HG03095 (cell line): Measurements from ENCODE around the gene SCARF1.

ENCODE experiments used
- ATAC-seq: cut with Tn5 transposase; IDR thresholded peaks from one replicate; pipeline ENCODE4 v1.9.1; 2021; ENCODE audit warnings: moderate library complexity; ENCODE audit not compliant: unreplicated experiment

The SCARF1 gene

DNA sequence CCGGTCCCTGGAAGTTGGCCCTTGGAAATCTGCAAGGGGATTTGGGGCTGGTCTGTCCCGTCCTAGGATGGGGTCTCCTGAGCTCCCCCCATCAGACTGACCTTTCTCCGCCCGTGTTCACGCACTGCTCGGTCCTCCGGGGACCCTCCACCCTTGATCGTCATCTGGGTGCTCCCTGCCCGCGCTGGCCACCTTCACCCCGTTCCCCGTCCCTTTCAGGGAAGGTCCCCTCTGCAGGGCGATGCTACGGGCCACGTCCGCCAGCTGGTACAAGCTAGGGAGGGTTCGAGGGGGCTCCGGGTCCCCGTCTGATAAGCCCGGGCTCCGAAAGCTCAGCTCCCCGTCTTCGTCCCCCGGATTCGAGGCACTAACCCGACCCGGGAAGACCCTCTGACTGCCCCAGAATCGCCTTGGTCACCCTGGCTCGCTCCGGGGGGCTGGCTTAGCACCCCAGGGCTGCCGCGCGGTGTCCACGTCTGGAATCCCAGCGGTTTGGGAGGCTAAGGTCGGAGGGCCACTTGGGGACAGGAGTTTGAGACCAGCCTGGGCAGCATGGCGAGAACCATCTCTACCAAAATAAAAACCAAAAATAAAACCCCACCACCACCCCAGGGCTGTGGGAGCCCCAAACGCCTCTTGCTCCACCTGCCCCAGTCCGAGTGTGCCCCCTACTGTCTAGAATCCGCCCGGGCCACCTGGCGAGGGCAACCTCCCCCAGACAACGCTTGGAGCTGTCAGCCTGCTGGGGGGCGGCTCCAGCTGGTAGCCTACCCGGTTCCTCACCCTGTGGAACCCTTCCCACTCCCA, 15.8 kb downstream of the SCARF1 start:
- no peak for ATAC-seq

DNA sequence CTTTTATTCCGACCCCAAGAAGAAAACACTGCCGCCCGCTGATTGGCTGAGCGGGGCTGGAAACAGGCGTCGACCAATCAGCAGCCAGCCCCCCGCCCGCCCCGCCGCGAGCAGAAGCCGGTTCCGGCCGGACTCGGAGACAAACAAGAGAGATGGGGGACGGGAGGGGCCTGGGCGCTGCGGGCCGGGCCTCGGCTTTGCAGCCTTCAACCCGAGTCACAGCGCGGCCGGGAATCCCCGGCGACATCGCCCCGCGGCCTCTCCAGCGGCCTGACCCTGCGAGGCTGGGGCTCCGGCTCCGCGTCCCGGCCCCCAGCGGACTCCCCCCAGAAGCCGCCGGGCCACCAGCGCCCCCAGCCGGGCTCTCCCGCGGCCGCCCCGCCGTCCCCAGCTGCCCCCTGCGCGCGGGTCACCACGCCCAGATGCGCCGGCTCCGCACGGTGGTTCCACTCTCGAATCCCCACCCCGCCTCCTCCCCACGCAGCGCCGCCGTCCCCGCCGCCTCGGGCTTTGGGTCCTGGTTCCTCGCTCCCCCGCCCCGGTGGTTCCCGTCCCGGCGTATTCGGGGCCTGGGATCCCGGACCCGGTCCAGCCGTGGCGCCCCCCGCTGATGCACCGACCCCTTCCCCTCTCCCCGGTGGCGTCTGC, 16.6 kb downstream of the SCARF1 start:
- ATAC-seq, result peak; percentile 47

DNA sequence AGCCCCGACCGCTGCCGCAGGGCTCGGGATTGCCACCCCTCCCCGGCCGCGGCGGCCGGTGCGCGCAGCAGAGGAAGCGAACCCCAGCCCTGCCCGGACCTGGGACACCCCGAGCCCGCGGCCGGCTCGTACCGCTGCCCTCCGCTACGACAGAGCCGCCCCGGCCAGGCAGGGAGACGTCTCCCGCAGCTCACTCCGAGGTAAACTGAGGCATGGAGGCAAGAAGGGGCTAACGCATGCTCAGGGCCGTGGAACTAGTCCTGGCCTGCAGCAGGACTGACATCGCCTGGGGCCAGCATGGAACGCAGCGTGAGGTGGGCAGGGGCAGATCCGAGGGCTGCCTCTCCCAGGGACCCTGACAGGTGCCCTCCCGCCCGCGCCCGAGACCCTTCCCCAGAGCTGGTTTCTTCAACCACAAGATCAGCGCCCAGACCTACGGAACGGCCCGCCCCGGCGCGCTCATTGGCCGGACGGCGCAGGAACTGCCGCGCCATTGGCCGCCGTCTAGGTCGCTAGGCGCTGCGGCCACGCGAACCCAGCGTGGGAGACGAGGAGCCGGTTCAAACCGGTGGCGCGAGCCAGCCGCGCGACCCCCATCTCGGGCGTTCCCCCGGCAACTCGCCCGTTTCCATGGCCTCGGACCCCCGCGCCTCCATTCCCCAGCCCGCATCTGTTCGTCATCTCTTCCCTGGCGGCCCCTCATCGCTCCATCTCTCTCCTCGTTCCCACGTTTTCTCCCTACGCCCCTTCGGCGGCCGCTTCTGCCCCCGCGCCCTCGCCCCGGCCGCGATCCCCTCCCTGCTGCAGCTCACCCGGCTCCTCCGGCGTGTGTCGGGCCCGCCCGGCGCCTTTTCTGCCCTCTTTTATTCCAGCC, 17.3 kb downstream of the SCARF1 start, which contains the start of gene SLC43A2:
SLC43A2 (minus strand) TSS at position 853 of the 874 bp plus-strand sequence. CDS start 960 bp downstream, outside the sequence.
- ATAC-seq, result no peak

DNA sequence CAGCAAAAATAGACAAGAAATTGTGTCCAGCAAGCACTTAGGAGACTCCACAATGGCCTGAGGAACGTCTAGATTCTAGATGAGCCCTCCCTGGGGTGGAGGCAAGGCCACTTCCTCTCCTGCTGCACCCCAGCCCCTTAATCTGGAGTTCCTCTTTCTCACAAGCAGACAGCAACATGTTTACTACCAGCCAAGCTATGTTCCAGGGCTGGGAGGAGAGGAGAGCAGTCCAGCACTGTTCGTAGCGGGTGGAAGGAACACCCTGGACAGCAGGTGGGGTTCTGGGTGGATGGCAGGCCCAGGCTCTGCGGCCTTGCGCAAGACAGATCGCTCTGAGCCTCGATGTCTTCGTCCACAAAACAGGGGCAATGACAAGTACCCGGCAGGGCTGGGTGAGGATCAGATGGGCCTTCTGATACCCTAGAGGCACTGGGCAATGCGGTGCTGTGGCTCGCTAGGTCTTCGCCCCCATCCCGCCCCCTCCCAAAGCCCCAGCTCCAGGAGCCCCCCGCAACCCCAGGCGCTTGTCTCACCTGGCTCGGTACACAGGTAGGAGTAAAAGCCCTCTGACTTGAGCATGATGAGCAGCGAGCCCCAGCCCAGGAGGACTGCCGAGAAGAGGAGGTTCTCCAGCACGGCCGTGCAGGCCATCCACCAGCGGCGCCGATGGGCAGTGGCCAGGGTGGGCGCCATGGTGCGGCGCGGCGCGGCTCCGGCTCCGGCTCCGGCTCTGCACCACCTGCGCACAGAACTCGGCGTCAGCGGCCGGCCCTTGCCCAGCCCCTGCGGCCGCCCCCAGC, 18.1 kb downstream of the SCARF1 start:
- ATAC-seq, result no peak

DNA sequence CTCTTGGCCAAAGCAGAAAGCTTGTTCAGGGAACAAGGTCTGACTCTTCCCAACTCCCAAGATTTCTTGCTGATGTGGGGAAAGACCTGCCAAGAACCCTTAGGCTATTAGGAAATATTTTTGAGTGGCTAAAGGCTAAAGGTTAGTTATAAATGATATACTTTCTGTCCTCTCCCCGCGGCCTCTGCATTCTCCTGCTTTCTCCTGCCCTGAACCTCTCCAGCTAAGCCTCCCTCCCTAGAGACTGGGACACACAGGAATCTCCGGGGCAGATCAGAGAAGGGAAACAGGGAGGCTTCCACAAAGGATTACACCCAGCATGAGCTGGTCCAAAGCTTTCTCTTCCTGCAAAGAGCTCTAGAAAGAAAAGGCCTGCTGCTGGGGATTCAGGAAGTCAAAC, 19.2 kb downstream of the SCARF1 start:
- no peak for ATAC-seq

DNA sequence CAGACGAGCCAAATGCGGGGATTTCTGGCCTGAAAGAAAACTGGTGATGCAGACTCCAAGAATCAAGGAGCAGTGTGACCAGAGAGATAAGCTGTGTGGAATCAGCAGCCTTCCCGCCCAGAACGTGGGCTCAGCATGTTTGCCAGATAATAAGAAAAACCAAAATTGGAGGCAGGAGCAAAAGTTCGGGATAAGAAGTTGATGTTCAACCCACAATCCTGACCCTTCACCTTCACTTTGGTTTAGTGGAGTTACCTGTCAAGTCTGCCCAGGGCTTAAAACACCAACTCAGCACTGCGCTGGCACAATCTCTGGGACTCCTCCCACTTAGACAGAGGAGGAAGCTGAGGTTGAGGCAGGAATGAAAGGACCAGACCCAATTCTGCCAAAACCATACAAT, 20.0 kb downstream of the SCARF1 start:
- no peak for ATAC-seq

DNA sequence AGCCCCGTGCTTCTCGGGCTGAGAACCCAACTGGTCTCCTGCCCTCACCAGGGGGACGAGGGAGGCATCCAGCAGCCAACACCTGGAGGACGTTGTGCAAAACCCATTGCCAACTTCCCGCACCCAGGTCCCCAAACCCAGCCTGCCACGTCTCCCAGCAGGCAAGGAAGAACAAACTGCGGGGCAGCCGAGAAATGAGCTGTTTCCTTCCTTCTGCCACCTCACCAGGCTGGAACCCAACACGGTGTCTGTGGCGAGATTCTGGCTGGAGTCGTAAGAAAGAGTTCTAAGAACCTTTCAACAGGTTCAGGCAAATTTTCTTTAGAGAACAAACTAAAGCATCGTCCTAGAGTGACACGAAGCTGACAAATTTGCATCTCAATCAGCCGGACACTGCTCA, 20.5 kb downstream of the SCARF1 start:
- no peak for ATAC-seq

DNA sequence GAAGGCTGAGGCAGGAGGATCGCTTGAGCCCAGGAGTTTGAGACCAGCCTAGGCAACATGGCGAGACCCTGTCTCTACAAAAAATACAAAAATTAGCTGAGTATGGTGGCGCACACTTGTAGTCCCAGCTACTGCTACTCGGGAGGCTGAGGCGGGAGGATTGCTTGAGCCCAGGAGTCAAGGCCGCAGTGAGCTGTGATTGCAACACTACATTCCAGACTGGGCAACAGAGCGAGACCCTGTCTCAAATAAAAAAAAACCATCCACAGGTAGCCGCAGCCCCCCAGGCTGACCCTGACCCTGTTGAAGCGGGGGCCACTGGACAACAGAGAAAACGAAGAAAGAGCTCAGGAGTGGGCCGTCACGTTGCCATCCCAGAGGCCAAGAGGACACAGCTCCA, 20.9 kb downstream of the SCARF1 start:
- no peak for ATAC-seq

DNA sequence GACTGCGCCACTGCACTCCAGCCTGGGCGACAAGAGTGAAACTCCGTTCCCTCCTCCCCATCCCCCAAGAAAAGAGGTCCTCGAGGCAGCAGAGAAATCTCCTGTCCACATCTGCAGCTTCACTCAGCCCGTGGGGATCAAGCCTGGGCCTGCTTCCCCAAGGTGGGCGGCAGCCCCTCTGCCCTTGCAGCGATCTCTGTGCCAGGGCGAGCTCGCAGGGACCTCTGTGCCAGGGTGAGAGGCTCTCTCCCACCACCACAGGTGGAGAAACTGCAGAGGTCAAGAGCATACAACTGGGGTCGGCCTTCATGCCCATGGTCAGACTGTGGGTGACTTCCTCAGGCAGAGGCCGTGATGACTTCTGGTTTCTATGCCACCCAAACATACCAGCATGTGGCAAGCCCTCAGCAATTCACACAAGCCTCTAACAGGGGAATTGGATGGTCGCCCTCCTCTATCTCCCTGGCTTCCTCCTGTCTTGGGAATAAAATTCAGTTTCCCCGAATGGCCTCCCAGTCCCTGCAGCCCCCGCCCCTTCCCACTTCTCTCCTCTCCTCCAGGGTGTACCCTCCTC, 22.4 kb downstream of the SCARF1 start:
- ATAC-seq, result no peak

DNA sequence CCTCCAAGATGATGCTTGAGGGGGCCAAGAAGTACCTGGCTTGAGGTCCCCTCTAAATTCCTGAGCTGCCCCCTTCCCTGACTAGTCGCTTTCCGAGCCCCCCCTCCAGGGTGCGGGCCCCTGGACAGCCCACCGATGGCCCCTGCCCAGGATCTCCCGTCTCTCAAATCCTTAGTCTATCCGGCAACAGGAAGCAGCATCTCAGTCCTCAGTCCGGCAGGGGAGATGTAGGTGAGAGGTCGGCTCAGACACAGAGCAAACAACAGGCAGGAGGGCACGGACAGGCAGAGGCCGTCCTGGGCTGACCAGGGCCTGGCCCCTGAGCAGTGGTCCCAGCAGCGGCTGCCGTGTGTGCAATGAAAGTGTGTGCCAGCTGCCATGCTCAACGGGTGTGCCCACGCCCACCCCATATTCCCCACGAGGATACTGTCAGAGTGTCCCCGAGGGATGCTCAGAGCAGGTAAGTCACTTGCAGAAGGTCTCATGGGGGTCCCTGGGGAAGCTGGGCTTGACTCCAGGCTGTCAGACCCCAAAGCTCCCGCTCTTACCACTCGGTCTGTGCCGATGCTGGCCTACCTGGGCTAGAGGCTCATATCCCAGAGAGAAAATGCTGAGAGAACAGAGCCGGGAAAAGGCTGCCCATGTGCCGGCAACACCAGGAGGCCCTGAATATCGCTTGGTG, 24.1 kb downstream of the SCARF1 start:
- ATAC-seq, result no peak

DNA sequence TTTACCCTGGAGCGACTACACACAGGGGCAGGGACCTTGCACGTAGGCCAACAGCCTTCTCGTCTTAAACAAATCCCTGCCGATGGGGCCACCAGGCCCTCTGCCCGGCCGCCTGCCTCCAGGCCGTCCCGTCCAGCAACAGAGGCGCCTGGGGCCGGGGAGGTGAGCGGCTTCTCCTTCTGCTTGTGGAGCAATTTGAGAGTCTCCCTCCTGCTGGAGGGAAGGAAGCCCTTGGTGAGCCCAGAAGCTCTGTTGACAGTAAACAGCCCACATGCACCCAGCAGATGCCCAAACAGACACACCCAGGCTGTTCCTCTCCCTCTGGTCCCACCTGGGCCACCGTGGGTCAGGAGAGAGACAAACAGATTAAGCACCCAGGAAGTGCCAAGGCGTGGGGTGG, 25.0 kb downstream of the SCARF1 start:
- no peak for ATAC-seq

DNA sequence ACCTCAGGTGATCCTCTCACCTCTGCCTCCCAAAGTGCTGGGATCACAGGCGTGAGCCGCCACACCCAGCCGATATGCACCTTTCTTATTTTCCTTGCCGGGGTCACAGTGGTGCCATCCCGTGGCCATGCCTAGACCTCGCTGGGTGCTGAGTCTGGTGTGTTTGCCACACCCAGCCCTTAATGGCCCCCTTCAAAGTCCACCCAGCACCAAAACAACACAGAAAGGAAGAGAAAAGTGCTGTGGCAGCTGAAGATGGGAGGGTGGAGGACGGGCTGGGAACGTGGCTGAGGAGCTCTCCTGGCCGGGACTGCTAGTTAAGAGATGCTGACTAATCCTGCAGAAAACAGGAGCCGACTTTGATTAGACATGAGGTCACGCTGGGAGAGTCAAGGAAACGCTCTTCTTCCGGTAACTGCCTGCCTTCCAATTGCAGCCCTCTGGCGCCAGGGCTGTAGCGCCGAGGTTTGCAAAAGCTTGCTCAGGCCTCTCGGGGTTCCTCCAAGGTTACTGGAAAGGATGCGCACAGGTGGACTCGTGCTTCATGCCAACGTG, 27.8 kb downstream of the SCARF1 start:
- no peak for ATAC-seq

DNA sequence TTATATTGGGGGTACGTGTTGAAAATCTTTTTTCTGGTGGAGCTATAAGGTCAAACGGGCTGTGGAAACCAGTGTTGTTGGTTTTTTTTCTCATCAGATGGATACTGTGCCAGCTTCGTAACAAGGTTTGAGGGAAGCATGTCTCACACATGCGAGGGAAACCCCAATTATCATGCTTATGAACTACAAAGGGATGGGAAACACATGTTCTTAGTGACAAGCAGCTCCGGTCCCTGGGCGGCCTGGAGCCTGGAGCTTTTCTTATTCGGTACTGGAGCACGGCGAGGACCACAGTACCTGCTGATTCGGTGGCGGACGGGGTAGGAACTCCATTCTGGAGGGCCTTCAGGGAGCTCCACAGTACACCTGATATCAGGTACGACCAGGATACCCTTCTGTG, 29.4 kb downstream of the SCARF1 start:
- no peak for ATAC-seq

DNA sequence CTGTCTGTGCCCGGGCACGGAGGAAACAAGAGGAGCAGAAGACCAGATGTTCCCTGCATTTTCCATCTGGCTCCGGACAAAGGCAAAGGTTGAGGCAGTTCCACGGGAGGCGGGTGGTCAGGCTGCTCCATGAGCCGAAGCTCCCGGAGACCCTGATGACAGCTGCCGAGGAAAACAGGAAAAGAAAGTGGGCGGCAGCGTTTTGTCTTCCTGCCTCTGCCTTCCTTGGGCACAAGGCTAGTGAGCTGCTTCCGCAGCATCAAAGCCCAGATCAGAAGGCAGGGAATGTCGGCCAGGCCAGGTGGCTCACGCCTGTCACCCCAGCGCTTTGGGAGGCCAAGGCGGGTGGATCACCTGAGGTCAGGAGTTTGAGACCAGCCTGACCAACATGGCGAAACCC, 33.1 kb downstream of the SCARF1 start:
- no peak for ATAC-seq

DNA sequence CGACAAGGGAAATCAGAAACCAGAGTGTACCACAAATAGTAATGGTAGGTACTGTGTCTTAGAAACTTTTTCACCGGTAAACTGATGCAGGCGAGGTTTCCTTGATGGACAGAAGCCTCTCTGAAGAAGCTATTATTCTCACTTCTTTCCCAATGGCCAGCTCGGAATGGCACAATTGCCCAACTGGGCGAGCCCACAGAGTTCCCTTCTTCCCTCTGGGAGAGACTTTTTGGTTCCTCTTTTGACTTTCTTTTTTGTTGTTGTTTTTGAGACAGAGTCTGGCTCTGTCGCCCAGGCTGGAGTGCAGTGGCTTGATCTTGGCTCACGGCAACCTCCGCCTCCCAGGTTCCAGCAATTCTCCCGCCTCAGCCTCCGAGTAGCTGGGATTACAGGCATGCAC, 33.8 kb downstream of the SCARF1 start:
- no peak for ATAC-seq

DNA sequence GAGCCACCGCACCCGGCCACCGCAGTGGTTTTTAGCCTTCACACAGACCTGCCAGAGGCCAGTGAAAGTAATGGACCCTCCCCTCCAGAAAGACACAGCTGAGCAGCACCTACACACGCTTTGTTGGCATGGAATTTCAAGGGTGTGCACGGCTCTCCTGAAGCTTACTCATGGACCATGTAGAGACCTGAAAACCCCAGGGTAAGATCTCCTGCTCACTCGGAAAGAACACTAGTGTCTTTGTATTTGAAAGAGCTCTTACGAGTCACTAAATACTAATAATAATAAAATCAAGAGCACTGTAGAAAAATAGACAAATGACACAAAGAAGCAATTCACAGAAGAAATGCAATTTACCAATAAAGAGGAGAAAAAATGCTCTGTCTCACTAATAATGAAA, 36.9 kb downstream of the SCARF1 start:
- ATAC-seq, result no peak

DNA sequence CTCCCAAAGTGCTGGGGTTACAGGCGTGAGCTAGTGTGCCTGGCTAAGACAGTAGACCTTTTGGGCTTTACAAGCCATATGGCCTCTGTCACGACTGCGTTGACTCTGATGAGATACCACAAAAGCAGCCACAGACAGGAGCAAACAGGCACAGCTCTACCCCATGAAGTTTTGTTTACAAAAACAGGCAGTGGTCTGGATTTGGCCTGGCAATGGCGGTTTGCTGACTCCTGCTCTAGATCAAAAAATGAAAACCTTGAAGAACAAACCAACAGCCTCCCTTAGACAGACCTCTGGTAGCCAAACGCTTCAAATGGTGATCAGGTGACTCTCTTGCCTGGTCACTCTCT, 37.6 kb downstream of the SCARF1 start:
- ATAC-seq, result no peak

DNA sequence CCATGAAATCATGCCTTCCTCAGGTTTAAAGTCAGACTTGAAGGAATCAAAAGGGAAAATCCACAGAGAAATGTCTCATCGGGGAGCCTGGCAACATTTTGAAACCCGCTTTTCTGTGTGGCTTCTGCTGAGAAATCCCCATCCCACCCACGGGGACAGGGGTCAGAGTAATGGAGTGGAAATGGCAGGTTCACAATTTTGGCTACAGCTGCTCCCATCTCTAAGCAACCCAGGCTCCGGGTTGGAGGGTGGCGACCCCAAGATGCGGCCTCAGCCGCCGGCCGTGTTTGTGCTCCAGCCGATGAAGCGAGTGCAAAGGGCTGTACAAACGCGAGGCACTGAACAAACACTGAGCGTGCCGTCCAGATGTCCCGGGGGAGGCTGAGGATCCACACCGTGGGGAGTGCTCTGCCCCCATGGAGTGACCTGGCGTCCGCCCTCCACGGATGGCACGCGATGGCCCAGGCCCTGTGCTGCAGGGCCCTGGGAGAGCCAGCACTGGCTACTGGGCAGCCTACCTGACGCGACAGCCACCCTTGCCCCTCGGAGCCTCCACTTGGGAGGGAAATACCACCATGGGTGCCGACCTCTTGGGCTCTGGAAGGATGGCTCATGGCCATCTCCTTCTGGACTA, 39.1 kb downstream of the SCARF1 start:
- ATAC-seq, result peak; percentile 6

DNA sequence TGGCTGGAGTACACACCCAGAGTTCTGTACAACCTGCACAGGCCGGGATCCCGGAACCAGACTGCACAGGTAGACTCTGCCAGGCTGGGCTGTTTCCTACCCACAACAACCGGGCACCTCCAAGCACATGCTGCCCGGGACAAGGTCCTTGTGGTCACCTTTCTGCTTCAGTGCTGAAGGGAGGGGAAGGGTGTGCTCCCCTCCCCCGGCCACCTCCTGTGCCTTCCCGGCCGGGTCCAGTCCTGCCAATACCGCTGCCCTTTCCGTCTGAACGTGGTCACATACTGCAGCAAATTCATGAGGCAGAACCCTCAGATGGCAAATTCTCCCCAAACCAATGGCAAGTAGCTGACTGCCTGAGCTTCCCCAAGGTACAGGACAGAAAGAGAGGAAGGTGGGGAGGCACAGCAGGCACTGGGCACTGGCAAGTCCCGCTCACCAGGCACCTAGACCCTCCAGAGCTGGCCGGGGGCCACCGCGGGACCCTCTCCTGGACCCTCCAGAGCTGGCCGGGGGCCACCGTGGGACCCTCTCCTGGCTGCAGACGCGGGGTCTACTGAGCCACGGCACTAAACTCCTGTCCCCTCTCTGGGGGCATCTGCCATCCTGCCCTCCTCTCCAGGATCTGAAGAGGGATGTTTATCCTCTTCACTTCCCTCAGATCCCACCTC, 39.7 kb downstream of the SCARF1 start:
- ATAC-seq, result no peak
